Hepatocyte (in vitro differentiated cells): Measurements from ENCODE around the gene ERCC1.

ENCODE experiments used
- CTCF ChIP-seq: fragments of 200-600 bp; sonication (generic); IDR thresholded peaks from 2 replicates; pipeline ENCODE4 v1.5.1; 2016; ENCODE audit warnings: antibody characterized with exemption, mild to moderate bottlenecking; ENCODE audit not compliant: poor library complexity
- EZH2 ChIP-seq: fragments of 200-600 bp; sonication (generic); IDR thresholded peaks from 2 replicates; pipeline ENCODE4 v1.6.1; 2016; ENCODE audit warnings: antibody characterized with exemption, mild to moderate bottlenecking, borderline replicate concordance
- EZH2phosphoT487 ChIP-seq: fragments of 200-600 bp; sonication (generic); IDR thresholded peaks from one replicate; pipeline ENCODE4 v1.6.1; 2018; ENCODE audit warnings: antibody characterized with exemption, mild to moderate bottlenecking, low read depth, moderate library complexity; ENCODE audit not compliant: unreplicated experiment, severe bottlenecking

- peak; percentile 97 for TF ChIP-seq CTCF
- no peak for TF ChIP-seq EZH2
- TF ChIP-seq EZH2phosphoT487, result no peak
Observed at GRCh38 chr19:45439569-45440258, 16.0 kb upstream of the ERCC1 start.
